OCI-LY1 (cell line): Measurements from ENCODE around the gene CRK.

Experiments
- CTCF ChIP-seq: fragments of 200-600 bp; sonication (generic), shearing (Covaris generic); IDR thresholded peaks from 2 replicates; pipeline ENCODE4 v1.5.1; 2017; ENCODE audit warnings: mild to moderate bottlenecking, antibody characterized with exemption, low read length, moderate library complexity, mixed read lengths
- EZH2 ChIP-seq: fragments of 200-600 bp; sonication (generic), shearing (Covaris generic); IDR thresholded peaks from 2 replicates; pipeline ENCODE4 v1.8.0; 2017; ENCODE audit warnings: borderline replicate concordance, mixed run types, mild to moderate bottlenecking, antibody characterized with exemption, low read length, moderate library complexity, mixed read lengths

GRCh38 chr17:1442187-1442586, 13.8 kb downstream of the CRK start:
- TF ChIP-seq EZH2 (no peak), CTCF (no peak)
